ENCODE results near the gene TMEM100. TPM values are rescaled to one million over a fixed set of nuclear protein-coding genes. Genes with fewer than 3 reads are reported as not detected.

The TMEM100 gene, protein sequence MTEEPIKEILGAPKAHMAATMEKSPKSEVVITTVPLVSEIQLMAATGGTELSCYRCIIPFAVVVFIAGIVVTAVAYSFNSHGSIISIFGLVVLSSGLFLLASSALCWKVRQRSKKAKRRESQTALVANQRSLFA
- total RNA-seq = not detected

DNA sequence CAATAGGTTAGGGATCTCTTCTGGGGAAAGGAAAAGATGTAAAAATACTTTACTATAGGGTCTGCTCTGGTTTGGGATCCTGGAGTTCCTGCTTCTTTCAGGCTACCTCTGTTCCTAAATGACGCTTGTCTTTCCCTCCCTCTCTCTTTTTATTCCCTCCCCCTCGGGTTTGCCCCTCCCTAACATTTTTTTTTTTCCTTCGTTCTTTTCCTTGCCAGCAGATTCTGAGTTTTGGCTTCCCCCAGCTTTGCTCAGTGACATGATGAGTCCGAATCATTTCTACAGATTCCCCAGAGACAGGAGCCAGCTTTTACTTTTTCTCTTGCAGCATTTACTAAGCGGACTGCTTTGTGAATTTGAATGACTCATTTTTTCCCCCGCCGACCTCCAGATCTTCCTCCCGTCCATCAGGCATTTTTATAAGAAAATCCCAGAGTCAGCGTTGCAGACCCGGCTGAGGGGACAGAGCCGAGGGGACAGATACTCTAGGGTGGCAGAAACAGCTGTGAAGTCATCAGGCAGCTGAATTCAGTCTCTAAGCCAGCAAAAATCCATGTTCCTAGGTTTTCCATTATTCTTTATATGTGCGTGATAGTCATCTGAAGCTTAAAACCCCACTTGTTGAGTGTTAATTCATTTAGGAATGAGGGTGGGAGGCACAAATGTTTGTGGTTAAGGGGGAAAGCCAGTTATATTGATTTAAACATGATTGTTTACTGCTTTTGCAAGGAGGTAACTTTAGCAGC, at the start of gene TMEM100:
TSS of gene TMEM100 (minus strand) at position 123 of the 746 bp plus-strand sequence. CDS start 1,794 bp downstream, outside the sequence.
- H3K4me3 Mint-ChIP-seq = no peak within 1 kb of the TSS
- H3K27me3 Mint-ChIP-seq = peaks cover 46% of the 10 kb centered on the region
- no peaks in the 10 kb centered on the region for H3K36me3 Mint-ChIP-seq (ENCODE audit: low read depth)
- no peak within 1 kb of the TSS for H3K27ac Mint-ChIP-seq
- no peaks in the 10 kb centered on the region for H3K4me1 Mint-ChIP-seq
- intact Hi-C loops (cut with DNase I, micrococcal nuclease) = no loop called here
- ChIA-PET POLR2A (no interaction called here), CTCF (interaction anchor here (0.6 to 0.8 kb wide), 5 partner anchors 19 to 517 kb away, joined by 3 to 4 read pairs (median 3); partner anchors contain the start of gene PCTP)
- ATAC-seq = no peak
- no peaks in the 10 kb centered on the region for H3K9me3 Mint-ChIP-seq (ENCODE audit: low read depth)
- no peak for DNase-seq

DNA sequence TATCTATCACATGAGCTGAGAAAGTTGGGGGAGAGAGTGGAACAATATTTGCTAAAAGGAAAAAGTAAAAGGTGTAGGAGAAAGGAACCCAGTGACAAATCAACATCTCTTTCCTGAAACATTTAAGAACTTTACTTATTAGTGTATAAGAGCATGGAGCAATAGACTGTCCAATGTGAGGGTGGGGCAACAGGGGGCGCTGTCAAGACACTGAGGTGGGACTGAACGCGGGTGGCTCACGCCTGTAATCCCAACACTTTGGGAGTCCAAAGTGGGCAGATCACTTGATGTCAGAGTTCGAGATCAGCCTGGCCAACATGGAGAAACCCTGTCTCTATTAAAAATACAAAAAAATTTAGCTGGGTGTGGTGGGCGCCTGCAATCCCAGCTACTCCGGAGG, 49.4 kb upstream of the TMEM100 start:
- intact Hi-C loops (cut with DNase I, micrococcal nuclease) = no loop called here
- POLR2A ChIA-PET = no interaction called here
- CTCF ChIA-PET = interaction anchor here (0.5 to 3.2 kb wide), 11 partner anchors 9 to 247 kb away, joined by 3 to 30 read pairs (median 4); no protein-coding TSS in a partner anchor
- Mint-ChIP-seq H3K36me3 (ENCODE audit: low read depth) (peaks cover 13% of the 10 kb centered on the region), H3K27me3 (no peaks in the 10 kb centered on the region), H3K4me3 (no peak overlapping the region), H3K9me3 (ENCODE audit: low read depth) (no peaks in the 10 kb centered on the region), H3K4me1 (no peaks in the 10 kb centered on the region), H3K27ac (no peak overlapping the region)
- DNase-seq = peak; percentile 20
- ATAC-seq = no peak

DNA sequence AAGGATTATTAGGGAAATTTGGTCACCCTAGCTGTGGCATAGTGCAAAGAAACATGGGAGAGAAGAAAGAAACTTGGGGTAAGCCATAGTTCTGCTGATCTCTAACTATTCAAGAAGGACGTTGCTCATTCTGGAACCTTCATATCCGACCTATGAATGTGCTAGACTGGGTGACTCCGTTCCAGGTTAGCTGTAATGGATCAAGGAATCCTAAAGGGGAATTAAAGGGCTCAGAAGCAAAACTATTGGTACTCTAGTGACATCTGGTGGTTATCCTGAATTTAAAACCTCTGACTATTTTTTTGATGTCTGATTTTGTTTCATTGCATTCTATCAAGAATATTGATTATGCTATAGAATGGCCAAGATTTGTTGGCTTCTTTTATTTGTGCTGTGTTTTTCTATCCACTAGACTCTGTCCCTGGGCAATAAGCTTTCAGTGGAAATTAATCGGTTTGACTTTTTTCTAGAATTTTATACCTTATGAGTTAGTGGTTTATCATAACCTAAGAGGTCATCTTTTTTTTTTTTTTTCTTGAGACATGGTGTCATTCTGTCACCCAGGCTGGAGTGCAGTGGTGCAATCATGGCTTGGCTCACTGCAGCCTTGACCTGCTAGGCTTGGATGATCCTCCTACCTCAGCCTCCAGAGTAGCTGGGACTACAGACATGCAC, 47.7 kb upstream of the TMEM100 start:
- no peaks in the 10 kb centered on the region for H3K27me3 Mint-ChIP-seq
- DNase-seq = no peak
- ChIA-PET POLR2A (interaction anchor here (0.9 kb wide), 1 partner anchor 293 kb away, joined by 3 read pairs; no protein-coding TSS in a partner anchor), CTCF (interaction anchor here (0.6 to 3.2 kb wide), 24 partner anchors 8 to 1012 kb away, joined by 3 to 30 read pairs (median 3); no protein-coding TSS in a partner anchor)
- intact Hi-C loops (cut with DNase I, micrococcal nuclease) = loop anchor here (1.0 to 2.0 kb wide), 3 partner anchors 52 to 244 kb away; no protein-coding TSS in a partner anchor
- H3K36me3 Mint-ChIP-seq (ENCODE audit: low read depth) = peaks cover 11% of the 10 kb centered on the region
- H3K4me3 Mint-ChIP-seq = no peak overlapping the region
- no peaks in the 10 kb centered on the region for H3K9me3 Mint-ChIP-seq (ENCODE audit: low read depth)
- no peaks in the 10 kb centered on the region for H3K4me1 Mint-ChIP-seq
- no peak overlapping the region for H3K27ac Mint-ChIP-seq
- ATAC-seq = no peak

DNA sequence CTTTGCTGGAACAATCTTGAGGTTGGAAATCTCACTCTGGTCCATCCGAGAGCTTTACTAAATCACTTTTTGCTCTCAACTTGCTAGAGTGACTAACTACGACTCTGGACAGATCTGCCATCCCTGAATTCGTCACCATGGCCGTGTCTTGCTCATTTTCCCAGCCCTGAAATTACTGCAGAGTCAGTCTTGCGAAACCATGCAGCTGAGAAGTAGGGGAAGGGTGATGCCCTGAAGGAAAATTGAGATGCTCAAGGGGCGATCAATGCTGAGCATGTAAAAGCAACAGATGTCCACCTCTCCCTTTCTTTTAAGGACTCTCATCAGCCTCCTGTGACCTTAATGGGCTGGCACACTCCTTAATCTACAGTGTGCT, 46.9 kb upstream of the TMEM100 start:
- DNase-seq = no peak
- Mint-ChIP-seq H3K27me3 (no peaks in the 10 kb centered on the region), H3K9me3 (ENCODE audit: low read depth) (no peaks in the 10 kb centered on the region), H3K36me3 (ENCODE audit: low read depth) (peaks cover 11% of the 10 kb centered on the region), H3K27ac (no peak overlapping the region), H3K4me3 (no peak overlapping the region), H3K4me1 (no peaks in the 10 kb centered on the region)
- CTCF ChIA-PET = interaction anchor here (0.6 to 3.2 kb wide), 9 partner anchors 15 to 417 kb away, joined by 3 to 30 read pairs (median 4); no protein-coding TSS in a partner anchor
- POLR2A ChIA-PET = no interaction called here
- intact Hi-C loops (cut with DNase I, micrococcal nuclease) = no loop called here
- no peak for ATAC-seq

DNA sequence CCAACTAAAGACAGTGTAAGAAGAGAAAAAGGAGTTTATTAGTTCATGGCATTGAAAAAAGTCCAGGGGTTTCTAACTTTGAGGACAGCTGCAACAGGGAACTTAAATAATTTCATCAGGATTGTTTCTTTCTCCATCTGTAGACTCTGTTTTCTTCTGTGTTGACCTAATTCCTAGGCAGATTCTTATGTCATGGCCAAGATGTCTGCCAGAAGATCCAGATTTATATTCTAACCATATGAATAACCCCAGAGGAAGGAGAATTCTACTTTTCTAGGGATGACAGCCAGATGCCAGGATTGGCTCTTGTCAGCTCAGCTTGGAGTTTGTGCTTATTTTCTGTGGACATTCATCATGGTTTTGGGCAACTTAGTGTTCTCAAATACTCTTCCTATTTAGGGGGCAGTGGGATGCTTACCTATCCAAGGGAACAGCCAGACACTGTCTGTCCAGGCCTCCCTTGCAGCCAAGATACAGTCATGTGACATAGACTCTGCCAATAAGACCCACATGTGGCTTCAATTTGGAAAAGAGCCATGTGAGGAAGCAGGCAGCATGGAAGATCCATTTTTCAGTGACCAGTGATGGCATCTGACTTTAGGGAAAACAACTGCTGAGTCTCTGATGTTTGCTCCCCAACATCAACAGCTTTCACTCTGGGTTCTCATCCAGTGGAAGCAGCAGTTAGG, 46.4 kb upstream of the TMEM100 start:
- no peaks in the 10 kb centered on the region for H3K4me1 Mint-ChIP-seq
- H3K4me3 Mint-ChIP-seq = no peak overlapping the region
- peaks cover 11% of the 10 kb centered on the region for H3K36me3 Mint-ChIP-seq (ENCODE audit: low read depth)
- no peaks in the 10 kb centered on the region for H3K9me3 Mint-ChIP-seq (ENCODE audit: low read depth)
- CTCF ChIA-PET = interaction anchor here (1.0 to 3.2 kb wide), 6 partner anchors 50 to 252 kb away, joined by 3 to 30 read pairs (median 5); no protein-coding TSS in a partner anchor
- H3K27me3 Mint-ChIP-seq = no peaks in the 10 kb centered on the region
- H3K27ac Mint-ChIP-seq = no peak overlapping the region
- DNase-seq = no peak
- ATAC-seq = no peak
- intact Hi-C loops (cut with DNase I, micrococcal nuclease) = no loop called here
- POLR2A ChIA-PET = no interaction called here

DNA sequence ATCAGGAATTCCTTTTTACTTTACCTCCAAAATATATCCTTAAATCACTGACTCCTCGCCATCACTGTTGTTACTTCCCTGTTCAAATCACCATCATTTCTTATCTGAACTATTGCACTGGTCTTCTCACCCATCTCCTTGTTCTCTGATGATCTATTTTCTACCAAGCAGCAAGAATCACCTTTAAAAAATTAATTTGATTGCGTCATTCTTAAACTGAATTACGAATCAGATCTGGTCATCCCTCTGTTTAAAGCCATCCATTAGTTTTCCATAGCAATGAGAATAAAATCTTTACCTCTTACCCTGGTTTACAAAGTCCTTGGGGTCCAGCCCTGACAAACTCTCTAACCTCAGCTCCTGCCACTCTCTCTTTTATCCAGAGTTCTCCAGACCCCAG, 42.8 kb upstream of the TMEM100 start:
- H3K4me3 Mint-ChIP-seq = no peak overlapping the region
- intact Hi-C loops (cut with DNase I, micrococcal nuclease) = no loop called here
- H3K27ac Mint-ChIP-seq = no peak overlapping the region
- no peaks in the 10 kb centered on the region for H3K9me3 Mint-ChIP-seq (ENCODE audit: low read depth)
- ChIA-PET CTCF (interaction anchor here (0.8 to 1.7 kb wide), 2 partner anchors 30 to 47 kb away, joined by 3 to 5 read pairs; no protein-coding TSS in a partner anchor), POLR2A (no interaction called here)
- H3K27me3 Mint-ChIP-seq = no peaks in the 10 kb centered on the region
- H3K4me1 Mint-ChIP-seq = no peaks in the 10 kb centered on the region
- ATAC-seq (no peak), DNase-seq (no peak)
- H3K36me3 Mint-ChIP-seq (ENCODE audit: low read depth) = peaks cover 2% of the 10 kb centered on the region

DNA sequence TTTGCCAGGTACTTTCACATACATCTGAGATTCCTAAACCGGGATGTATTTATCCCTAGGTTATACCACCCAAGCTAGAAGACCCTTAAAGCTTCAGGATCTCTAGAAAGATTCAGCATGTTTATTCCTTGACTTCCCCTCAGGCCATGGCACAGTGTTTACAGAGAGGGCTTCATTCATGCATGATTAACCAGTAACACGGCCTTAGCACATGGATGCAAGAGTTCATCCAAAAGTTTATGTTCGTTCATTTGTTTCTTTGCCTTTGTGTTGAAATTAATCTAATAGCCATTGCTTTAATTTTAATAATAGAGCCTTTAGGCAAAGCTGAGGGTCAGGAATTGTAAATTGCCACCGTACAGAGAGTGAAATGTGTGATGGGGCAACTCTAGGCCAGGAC, 41.9 kb upstream of the TMEM100 start:
- no peak for ATAC-seq
- CTCF ChIA-PET = interaction anchor here (1.7 kb wide), 1 partner anchor 47 kb away, joined by 5 read pairs; no protein-coding TSS in a partner anchor

DNA sequence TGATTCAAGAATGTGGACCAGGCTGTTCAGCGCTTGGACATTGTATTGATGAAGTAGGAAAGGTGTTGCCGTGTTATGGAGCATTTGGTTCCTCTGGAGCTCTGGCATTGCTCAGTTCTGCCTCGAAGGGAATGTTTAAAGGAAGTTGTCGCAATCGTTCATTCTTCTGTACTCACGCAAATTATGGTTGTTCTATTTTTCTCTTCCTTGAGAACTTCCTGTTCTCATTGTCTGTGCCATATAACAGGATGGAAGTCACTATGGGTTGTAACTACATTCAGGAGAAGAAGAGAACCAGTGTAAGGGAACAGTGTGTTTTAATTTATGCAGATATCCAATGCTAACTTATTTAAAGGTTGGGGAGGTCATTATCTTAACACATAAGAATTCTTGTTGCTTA, 41.2 kb upstream of the TMEM100 start:
- H3K9me3 Mint-ChIP-seq (ENCODE audit: low read depth) = no peaks in the 10 kb centered on the region
- peaks cover 2% of the 10 kb centered on the region for H3K36me3 Mint-ChIP-seq (ENCODE audit: low read depth)
- H3K4me1 Mint-ChIP-seq = no peaks in the 10 kb centered on the region
- ChIA-PET CTCF (interaction anchor here (1.7 kb wide), 1 partner anchor 46 kb away, joined by 5 read pairs; no protein-coding TSS in a partner anchor), POLR2A (no interaction called here)
- no peaks in the 10 kb centered on the region for H3K27me3 Mint-ChIP-seq
- no peak overlapping the region for H3K4me3 Mint-ChIP-seq
- DNase-seq (no peak), ATAC-seq (no peak)
- intact Hi-C loops (cut with DNase I, micrococcal nuclease) = no loop called here
- no peak overlapping the region for H3K27ac Mint-ChIP-seq

More for the DNA sequence above, 41.9 kb upstream of the TMEM100 start:
- POLR2A ChIA-PET = no interaction called here
- no peaks in the 10 kb centered on the region for H3K27me3 Mint-ChIP-seq
- H3K4me1 Mint-ChIP-seq = no peaks in the 10 kb centered on the region
- H3K9me3 Mint-ChIP-seq (ENCODE audit: low read depth) = no peaks in the 10 kb centered on the region
- H3K36me3 Mint-ChIP-seq (ENCODE audit: low read depth) = peaks cover 2% of the 10 kb centered on the region
- no peak overlapping the region for H3K4me3 Mint-ChIP-seq
- no peak for DNase-seq
- no peak overlapping the region for H3K27ac Mint-ChIP-seq
- intact Hi-C loops (cut with DNase I, micrococcal nuclease) = no loop called here

DNA sequence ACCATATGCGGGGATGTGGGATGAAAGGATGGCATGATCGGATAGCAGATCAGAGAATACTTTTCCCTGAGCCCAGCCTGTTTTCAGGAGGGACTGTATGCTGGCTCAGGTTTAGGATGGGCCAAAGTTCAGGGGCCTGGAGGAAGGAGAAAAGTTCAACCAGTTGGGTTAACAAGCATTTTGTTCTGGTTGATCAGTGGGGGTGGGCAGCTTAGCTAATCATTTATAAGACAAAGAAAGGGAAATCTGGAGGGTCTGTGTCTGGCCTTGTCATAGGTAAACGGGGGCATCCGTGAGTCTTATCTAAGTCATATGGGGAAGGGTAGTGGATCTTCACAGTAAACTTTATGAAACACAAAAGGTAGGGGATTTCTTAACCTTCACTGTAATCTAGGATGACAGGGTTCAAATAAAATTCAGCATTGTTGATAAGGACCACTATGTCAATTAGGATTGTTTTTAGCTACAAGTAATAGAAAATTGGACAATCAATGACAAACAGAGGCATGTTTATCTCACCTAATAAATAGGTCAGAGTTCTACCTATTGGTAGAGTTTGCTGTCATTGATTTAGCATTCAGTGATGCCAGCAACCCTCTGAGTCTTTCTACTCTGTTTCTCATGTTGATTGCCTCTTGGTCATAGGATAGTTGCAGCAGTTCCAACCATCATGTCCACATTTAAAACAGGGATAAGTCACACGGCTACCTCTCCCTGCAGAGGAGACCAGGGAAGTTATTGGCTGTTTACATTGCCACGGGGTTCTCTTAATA, 39.6 kb upstream of the TMEM100 start:
- ATAC-seq (no peak), DNase-seq (no peak)
- no peaks in the 10 kb centered on the region for H3K27me3 Mint-ChIP-seq
- H3K4me1 Mint-ChIP-seq = no peaks in the 10 kb centered on the region
- no peak overlapping the region for H3K4me3 Mint-ChIP-seq
- ChIA-PET POLR2A (no interaction called here), CTCF (interaction anchor here (1.2 to 1.5 kb wide), 3 partner anchors 9 to 236 kb away, joined by 3 to 4 read pairs (median 3); no protein-coding TSS in a partner anchor)
- no peaks in the 10 kb centered on the region for H3K36me3 Mint-ChIP-seq (ENCODE audit: low read depth)
- intact Hi-C loops (cut with DNase I, micrococcal nuclease) = no loop called here
- no peak overlapping the region for H3K27ac Mint-ChIP-seq
- no peaks in the 10 kb centered on the region for H3K9me3 Mint-ChIP-seq (ENCODE audit: low read depth)

DNA sequence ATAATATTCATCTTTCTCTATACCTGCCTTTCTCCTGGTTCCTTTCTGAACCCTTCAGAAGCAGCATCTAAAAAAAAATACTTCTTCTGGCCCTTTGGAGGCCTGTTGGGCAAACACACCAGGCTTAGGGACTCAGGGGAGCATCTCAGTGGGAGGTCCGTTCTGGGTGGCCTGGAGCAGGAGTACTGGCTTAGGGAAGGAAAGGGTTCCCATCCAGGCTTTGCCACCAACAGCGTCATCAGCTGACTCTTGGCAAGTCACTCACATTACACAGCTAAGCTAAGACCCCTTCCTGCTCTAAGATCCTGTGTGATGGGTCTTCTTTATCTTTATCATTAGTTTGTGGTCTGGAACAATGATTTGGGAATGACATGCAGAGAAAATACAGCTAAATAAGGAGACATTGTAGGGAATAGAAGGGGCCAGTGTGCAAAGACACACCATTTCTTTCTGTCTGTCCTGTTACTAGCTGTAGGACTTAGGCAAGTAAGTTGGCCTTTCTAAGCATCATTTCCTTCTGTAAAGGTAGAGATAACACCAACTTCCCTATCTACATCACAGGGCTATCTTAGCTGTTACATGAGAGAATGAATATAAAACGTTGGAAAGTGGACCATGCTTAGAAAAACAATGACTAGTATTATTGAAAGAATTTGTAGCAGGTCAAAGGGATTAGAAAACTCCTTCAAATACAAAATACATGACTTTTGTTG, 38.1 kb upstream of the TMEM100 start:
- no peaks in the 10 kb centered on the region for H3K9me3 Mint-ChIP-seq (ENCODE audit: low read depth)
- H3K36me3 Mint-ChIP-seq (ENCODE audit: low read depth) = no peaks in the 10 kb centered on the region
- intact Hi-C loops (cut with DNase I, micrococcal nuclease) = no loop called here
- CTCF ChIA-PET = interaction anchor here (0.6 to 0.7 kb wide), 2 partner anchors 10 to 280 kb away, joined by 3 read pairs; no protein-coding TSS in a partner anchor
- POLR2A ChIA-PET = no interaction called here
- H3K27me3 Mint-ChIP-seq = no peaks in the 10 kb centered on the region
- no peak overlapping the region for H3K27ac Mint-ChIP-seq
- ATAC-seq (no peak), DNase-seq (no peak)
- H3K4me1 Mint-ChIP-seq = no peaks in the 10 kb centered on the region
- no peak overlapping the region for H3K4me3 Mint-ChIP-seq
